Colon (tissue), 2 donors: ENCODE data around the gene NEXN.
"Not testable (repeated sequence)": the region's sequence is repeated elsewhere in the genome, so short reads cannot be mapped to it uniquely, and the experiment has no call there.

Source experiments
- FAIRE-seq: peaks from 2 replicates; lab custom pipeline; 2012; peaks lifted over from hg19 to GRCh38; lab: Jason Lieb, UNC
- donor health status: control.
- donor health status: control.

Gene NEXN

GRCh38 chr1:77906019-77906545 is 17.7 kb downstream of the NEXN start:
- no peak for FAIRE-seq

- no peak for FAIRE-seq
Observed at GRCh38 chr1:77906624-77907023, 18.2 kb downstream of the NEXN start.

GRCh38 chr1:77910116-77910515 is 21.7 kb downstream of the NEXN start:
- no peak for FAIRE-seq

GRCh38 chr1:77918918-77919317 is 30.5 kb downstream of the NEXN start:
- FAIRE-seq = not testable (repeated sequence)

GRCh38 chr1:77925518-77925917 is 37.1 kb downstream of the NEXN start:
- no peak for FAIRE-seq

- FAIRE-seq = peak; percentile 10
Observed at GRCh38 chr1:77925956-77926355, 37.5 kb downstream of the NEXN start.

- peak; percentile 10 for FAIRE-seq
Observed at GRCh38 chr1:77926561-77927357, 38.3 kb downstream of the NEXN start.

GRCh38 chr1:77927414-77927813 is 39.0 kb downstream of the NEXN start:
- no peak for FAIRE-seq

- FAIRE-seq = no peak
Observed at GRCh38 chr1:77929806-77930205, 41.4 kb downstream of the NEXN start.

- no peak for FAIRE-seq
Observed at GRCh38 chr1:77938651-77939050, 50.2 kb downstream of the NEXN start.

GRCh38 chr1:77940921-77941570 is 52.6 kb downstream of the NEXN start:
- FAIRE-seq = no peak

- FAIRE-seq = no peak
Observed at GRCh38 chr1:77942400-77943140, 54.1 kb downstream of the NEXN start.

GRCh38 chr1:77945345-77945744 is 56.9 kb downstream of the NEXN start:
- no peak for FAIRE-seq

GRCh38 chr1:77948841-77949424 is 60.5 kb downstream of the NEXN start:
- no peak for FAIRE-seq

- no peak for FAIRE-seq
Observed at GRCh38 chr1:77950873-77951272, 62.4 kb downstream of the NEXN start.

- FAIRE-seq = no peak
Observed at GRCh38 chr1:77951328-77951727, 62.9 kb downstream of the NEXN start.

GRCh38 chr1:77953907-77954306 is 65.5 kb downstream of the NEXN start:
- no peak for FAIRE-seq

- FAIRE-seq = no peak
Observed at GRCh38 chr1:77954521-77954920, 66.1 kb downstream of the NEXN start.

GRCh38 chr1:77955709-77956108 is 67.3 kb downstream of the NEXN start:
- no peak for FAIRE-seq

- no peak for FAIRE-seq
Observed at GRCh38 chr1:77956464-77956863, 68.0 kb downstream of the NEXN start.

- FAIRE-seq = no peak
Observed at GRCh38 chr1:77958391-77958790, 70.0 kb downstream of the NEXN start.

- FAIRE-seq = no peak
Observed at GRCh38 chr1:77958850-77959249, 70.4 kb downstream of the NEXN start.
